ENCODE measurements around the gene IKZF1. TPM values are rescaled to one million over a fixed set of nuclear protein-coding genes. Genes with fewer than 3 reads are reported as not detected.

Gene IKZF1
- total RNA-seq, 1 donor from 2014 or later = 1.1 TPM

GRCh38 chr7:50348469-50349162 is 44.1 kb downstream of the IKZF1 start:
- Mint-ChIP-seq H3K4me3 (ENCODE audit: unreplicated experiment) (no peak overlapping the region), H3K9me3 (ENCODE audit: unreplicated experiment) (peaks cover 1% of the 10 kb centered on the region), H3K4me1 (ENCODE audit: low read depth, unreplicated experiment) (peaks cover 18% of the 10 kb centered on the region), H3K36me3 (ENCODE audit: unreplicated experiment) (no peaks in the 10 kb centered on the region), H3K27me3 (ENCODE audit: unreplicated experiment) (no peaks in the 10 kb centered on the region), H3K27ac (ENCODE audit: unreplicated experiment) (no peak overlapping the region)
- TF ChIP-seq, protein P1, sequence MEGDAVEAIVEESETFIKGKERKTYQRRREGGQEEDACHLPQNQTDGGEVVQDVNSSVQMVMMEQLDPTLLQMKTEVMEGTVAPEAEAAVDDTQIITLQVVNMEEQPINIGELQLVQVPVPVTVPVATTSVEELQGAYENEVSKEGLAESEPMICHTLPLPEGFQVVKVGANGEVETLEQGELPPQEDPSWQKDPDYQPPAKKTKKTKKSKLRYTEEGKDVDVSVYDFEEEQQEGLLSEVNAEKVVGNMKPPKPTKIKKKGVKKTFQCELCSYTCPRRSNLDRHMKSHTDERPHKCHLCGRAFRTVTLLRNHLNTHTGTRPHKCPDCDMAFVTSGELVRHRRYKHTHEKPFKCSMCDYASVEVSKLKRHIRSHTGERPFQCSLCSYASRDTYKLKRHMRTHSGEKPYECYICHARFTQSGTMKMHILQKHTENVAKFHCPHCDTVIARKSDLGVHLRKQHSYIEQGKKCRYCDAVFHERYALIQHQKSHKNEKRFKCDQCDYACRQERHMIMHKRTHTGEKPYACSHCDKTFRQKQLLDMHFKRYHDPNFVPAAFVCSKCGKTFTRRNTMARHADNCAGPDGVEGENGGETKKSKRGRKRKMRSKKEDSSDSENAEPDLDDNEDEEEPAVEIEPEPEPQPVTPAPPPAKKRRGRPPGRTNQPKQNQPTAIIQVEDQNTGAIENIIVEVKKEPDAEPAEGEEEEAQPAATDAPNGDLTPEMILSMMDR (IDR thresholded peaks at IDR 0.05; ENCODE audit: partially characterized antibody, unreplicated experiment) = no peak
- DNase-seq = no peak

- H3K9me3 Mint-ChIP-seq (ENCODE audit: unreplicated experiment) = peaks cover 1% of the 10 kb centered on the region
- H3K27ac Mint-ChIP-seq (ENCODE audit: unreplicated experiment) = no peak overlapping the region
- peaks cover 15% of the 10 kb centered on the region for H3K4me1 Mint-ChIP-seq (ENCODE audit: low read depth, unreplicated experiment)
- no peak for DNase-seq
- H3K4me3 Mint-ChIP-seq (ENCODE audit: unreplicated experiment) = no peak overlapping the region
- TF ChIP-seq, protein P1 (IDR thresholded peaks at IDR 0.05; ENCODE audit: partially characterized antibody, unreplicated experiment) = no peak
- no peaks in the 10 kb centered on the region for H3K27me3 Mint-ChIP-seq (ENCODE audit: unreplicated experiment)
- H3K36me3 Mint-ChIP-seq (ENCODE audit: unreplicated experiment) = no peaks in the 10 kb centered on the region
These were observed 44.9 kb downstream of the IKZF1 start for GRCh38 chr7:50349399-50349798.

DNA sequence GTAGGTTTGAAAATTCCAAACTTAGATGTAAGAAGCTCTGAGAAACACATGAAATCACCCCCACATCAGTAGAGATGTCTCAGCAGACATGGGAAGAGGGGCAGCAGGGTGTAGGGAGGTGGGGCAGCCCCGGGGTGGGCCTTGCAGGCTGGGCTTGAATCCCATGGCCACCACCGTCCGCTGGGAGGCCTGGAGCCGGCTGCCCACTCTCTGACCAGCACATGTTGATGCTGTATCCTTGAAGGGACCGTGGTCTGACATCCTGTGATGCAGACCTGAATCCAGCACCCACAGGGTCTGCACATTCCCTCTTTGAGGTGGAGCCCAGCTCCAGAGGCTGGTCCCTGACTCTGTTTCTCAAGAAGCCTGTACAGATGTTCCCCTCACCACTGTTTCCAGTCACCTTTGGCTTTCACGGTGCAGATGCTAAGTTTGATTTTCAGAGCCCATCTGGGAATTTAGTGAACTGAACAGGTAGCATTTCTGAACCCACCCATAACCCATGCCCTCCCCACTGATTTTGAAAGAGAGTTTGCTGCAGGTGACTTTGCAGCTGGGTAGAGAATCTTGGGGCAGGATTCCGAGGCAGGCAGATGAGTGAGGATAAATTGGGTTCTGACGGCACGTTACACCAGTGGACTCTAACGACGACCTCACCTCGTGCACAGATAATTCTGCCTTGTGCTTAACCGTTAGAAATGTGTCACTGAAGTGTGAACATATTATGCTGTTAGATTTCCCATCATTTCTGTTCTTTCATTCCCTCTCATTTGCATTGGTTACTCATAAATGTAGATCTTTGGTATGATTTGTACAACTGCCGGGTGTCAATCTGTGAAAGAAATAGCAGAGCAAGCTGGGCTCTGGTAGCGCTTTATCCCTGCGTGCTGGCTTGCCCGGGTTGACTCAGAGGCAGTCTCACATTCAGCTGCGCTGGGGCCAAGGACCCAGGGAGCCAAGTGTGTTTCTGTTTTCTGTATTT is 45.7 kb downstream of the IKZF1 start:
- TF ChIP-seq, protein P1 (IDR thresholded peaks at IDR 0.05; ENCODE audit: partially characterized antibody, unreplicated experiment) = no peak
- H3K4me1 Mint-ChIP-seq (ENCODE audit: low read depth, unreplicated experiment) = peaks cover 10% of the 10 kb centered on the region
- H3K36me3 Mint-ChIP-seq (ENCODE audit: unreplicated experiment) = no peaks in the 10 kb centered on the region
- no peak overlapping the region for H3K4me3 Mint-ChIP-seq (ENCODE audit: unreplicated experiment)
- H3K9me3 Mint-ChIP-seq (ENCODE audit: unreplicated experiment) = peaks cover 1% of the 10 kb centered on the region
- no peaks in the 10 kb centered on the region for H3K27me3 Mint-ChIP-seq (ENCODE audit: unreplicated experiment)
- no peak overlapping the region for H3K27ac Mint-ChIP-seq (ENCODE audit: unreplicated experiment)
- no peak for DNase-seq

- TF ChIP-seq, protein P1 (IDR thresholded peaks at IDR 0.05; ENCODE audit: partially characterized antibody, unreplicated experiment) = no peak
- Mint-ChIP-seq H3K27me3 (ENCODE audit: unreplicated experiment) (peaks cover 2% of the 10 kb centered on the region), H3K9me3 (ENCODE audit: unreplicated experiment) (peaks cover 3% of the 10 kb centered on the region), H3K4me3 (ENCODE audit: unreplicated experiment) (no peak overlapping the region), H3K36me3 (ENCODE audit: unreplicated experiment) (no peaks in the 10 kb centered on the region), H3K27ac (ENCODE audit: unreplicated experiment) (no peak overlapping the region), H3K4me1 (ENCODE audit: low read depth, unreplicated experiment) (peaks cover 11% of the 10 kb centered on the region)
- DNase-seq = no peak
These were observed 46.8 kb downstream of the IKZF1 start for GRCh38 chr7:50351267-50351666.
